Effector memory CD4-positive, alpha-beta T cell (primary cell): ENCODE measurements around the gene COL7A1.

Experiments used
- DNase-seq, 3 donors: peaks; one replicate each; pipeline ENCODE4 v3.0.0-alpha.2; 2020
- H3K27ac ChIP-seq: 2 replicates; pipeline ENCODE4 v1.7.0; 2013; ENCODE audit warnings: mild to moderate bottlenecking, low read length, moderate library complexity; ENCODE audit not compliant: insufficient read depth, poor library complexity, severe bottlenecking
- H3K27me3 ChIP-seq: replicated peaks from 2 replicates; pipeline ENCODE4 v1.7.0; 2013; ENCODE audit warnings: mild to moderate bottlenecking, low read length; ENCODE audit not compliant: insufficient read depth, control insufficient read depth, poor library complexity, severe bottlenecking
- H3K36me3 ChIP-seq: 2 replicates; pipeline ENCODE4 v1.7.0; 2013; ENCODE audit warnings: mild to moderate bottlenecking, low read length, moderate library complexity; ENCODE audit not compliant: control insufficient read depth, insufficient read depth
- H3K4me1 ChIP-seq: 2 replicates; pipeline ENCODE4 v1.7.0; 2013; ENCODE audit warnings: low read length, mild to moderate bottlenecking; ENCODE audit not compliant: control insufficient read depth, insufficient read depth, poor library complexity, severe bottlenecking
- H3K4me3 ChIP-seq: 2 replicates; pipeline ENCODE4 v1.7.0; 2013; ENCODE audit warnings: low read length, low read depth, mild to moderate bottlenecking; ENCODE audit not compliant: insufficient read depth, poor library complexity, severe bottlenecking
- H3K9me3 ChIP-seq: 2 replicates; pipeline ENCODE4 v1.7.0; 2013; ENCODE audit warnings: mild to moderate bottlenecking, low read length, moderate library complexity; ENCODE audit not compliant: control insufficient read depth

COL7A1 gene

GRCh38 chr3:48573973-48574585 lies 21.1 kb downstream of the COL7A1 start:
- no peaks in the 10 kb centered on the region for H3K27me3 ChIP-seq
- no peaks in the 10 kb centered on the region for H3K9me3 ChIP-seq
- no peaks in the 10 kb centered on the region for H3K36me3 ChIP-seq
- no peak for DNase-seq
- H3K4me1 ChIP-seq, result no peaks in the 10 kb centered on the region
- no peak overlapping the region for H3K27ac ChIP-seq
- H3K4me3 ChIP-seq, result no peak overlapping the region

- DNase-seq, result no peak
- H3K36me3 ChIP-seq, result no peaks in the 10 kb centered on the region
- no peaks in the 10 kb centered on the region for H3K4me1 ChIP-seq
- no peak overlapping the region for H3K27ac ChIP-seq
- H3K4me3 ChIP-seq, result no peak overlapping the region
- no peaks in the 10 kb centered on the region for H3K27me3 ChIP-seq
- no peaks in the 10 kb centered on the region for H3K9me3 ChIP-seq
Observed at GRCh38 chr3:48572517-48572916, 22.6 kb downstream of the COL7A1 start.

- Histone ChIP-seq H3K4me1 (no peaks in the 10 kb centered on the region), H3K27me3 (no peaks in the 10 kb centered on the region), H3K27ac (no peak overlapping the region), H3K9me3 (no peaks in the 10 kb centered on the region), H3K36me3 (no peaks in the 10 kb centered on the region), H3K4me3 (no peak overlapping the region)
- no peak for DNase-seq
Observed at GRCh38 chr3:48571938-48572337, 23.2 kb downstream of the COL7A1 start.

GRCh38 chr3:48569808-48570450 lies 25.2 kb downstream of the COL7A1 start:
- Histone ChIP-seq H3K4me3 (no peak overlapping the region), H3K27ac (no peak overlapping the region), H3K36me3 (no peaks in the 10 kb centered on the region), H3K9me3 (no peaks in the 10 kb centered on the region), H3K27me3 (no peaks in the 10 kb centered on the region), H3K4me1 (no peaks in the 10 kb centered on the region)
- DNase-seq, result no peak

- Histone ChIP-seq H3K36me3 (no peaks in the 10 kb centered on the region), H3K27me3 (no peaks in the 10 kb centered on the region), H3K4me1 (no peaks in the 10 kb centered on the region), H3K9me3 (no peaks in the 10 kb centered on the region), H3K27ac (no peak overlapping the region), H3K4me3 (no peak overlapping the region)
- DNase-seq, result no peak
Observed at GRCh38 chr3:48569400-48569799, 25.7 kb downstream of the COL7A1 start.

GRCh38 chr3:48568476-48568875 lies 26.7 kb downstream of the COL7A1 start:
- no peaks in the 10 kb centered on the region for H3K36me3 ChIP-seq

GRCh38 chr3:48567500-48567899 lies 27.6 kb downstream of the COL7A1 start:
- Histone ChIP-seq H3K4me1 (no peaks in the 10 kb centered on the region), H3K27me3 (no peaks in the 10 kb centered on the region), H3K4me3 (no peak overlapping the region), H3K36me3 (no peaks in the 10 kb centered on the region), H3K27ac (no peak overlapping the region), H3K9me3 (no peaks in the 10 kb centered on the region)
- no peak for DNase-seq

More at GRCh38 chr3:48568476-48568875, 26.7 kb downstream of the COL7A1 start:
- no peak for DNase-seq
- Histone ChIP-seq H3K4me3 (no peak overlapping the region), H3K9me3 (no peaks in the 10 kb centered on the region), H3K27me3 (no peaks in the 10 kb centered on the region), H3K4me1 (no peaks in the 10 kb centered on the region), H3K27ac (no peak overlapping the region)

- no peaks in the 10 kb centered on the region for H3K27me3 ChIP-seq
Observed at GRCh38 chr3:48567090-48567489, 28.0 kb downstream of the COL7A1 start.

GRCh38 chr3:48566401-48566760 lies 28.7 kb downstream of the COL7A1 start:
- Histone ChIP-seq H3K36me3 (no peaks in the 10 kb centered on the region), H3K9me3 (no peaks in the 10 kb centered on the region), H3K27ac (no peak overlapping the region), H3K4me1 (no peaks in the 10 kb centered on the region), H3K27me3 (no peaks in the 10 kb centered on the region), H3K4me3 (no peak overlapping the region)
- DNase-seq, result no peak

More at GRCh38 chr3:48567090-48567489, 28.0 kb downstream of the COL7A1 start:
- H3K9me3 ChIP-seq, result no peaks in the 10 kb centered on the region
- no peaks in the 10 kb centered on the region for H3K4me1 ChIP-seq
- no peak for DNase-seq
- H3K36me3 ChIP-seq, result no peaks in the 10 kb centered on the region
- H3K4me3 ChIP-seq, result no peak overlapping the region
- H3K27ac ChIP-seq, result no peak overlapping the region

- Histone ChIP-seq H3K36me3 (no peaks in the 10 kb centered on the region), H3K27me3 (no peaks in the 10 kb centered on the region), H3K9me3 (no peaks in the 10 kb centered on the region), H3K4me3 (no peak overlapping the region), H3K27ac (no peak overlapping the region), H3K4me1 (no peaks in the 10 kb centered on the region)
- no peak for DNase-seq
Observed at GRCh38 chr3:48565591-48566400, 29.3 kb downstream of the COL7A1 start.
